GM12878 (cell line): ENCODE measurements around the gene ABI2. TPM values are rescaled to one million over a fixed set of nuclear protein-coding genes. Genes with fewer than 3 reads are reported as not detected.

Experiments used
- ATAC-seq: fragments of 200-7000 bp; cut with Tn5 transposase; 3 replicates; pipeline ENCODE4 v1.9.1; 2020; ENCODE audit warnings: mild to moderate bottlenecking, moderate library complexity
- BruUV-seq: library from RNA; stranded (reverse); fragments of 400-500 nt; replicated peaks from 2 replicates; lab custom pipeline; 2021; lab: Mats Ljungman, UMichigan
- CTCF ChIA-PET: fragments of 300-600 bp; sonication (Branson Sonifier 250); formaldehyde crosslinking; extraction: SDS; loops from one replicate; lab custom pipeline; 2021; ENCODE audit warnings: inconsistent platforms; lab: Yijun Ruan, JAX
- POLR2A ChIA-PET: fragments of 350-600 bp; formaldehyde crosslinking; extraction: SDS; loops from one replicate; lab custom pipeline; 2021; ENCODE audit warnings: inconsistent platforms; lab: Charles Lee
- RAD21 ChIA-PET: fragments of 300-600 bp; sonication (Branson Sonifier 250); formaldehyde crosslinking; loops from one replicate; lab custom pipeline; 2023; ENCODE audit warnings: antibody characterized with exemption; ENCODE audit not compliant: unreplicated experiment; lab: Charles Lee
- SMC1A ChIA-PET: fragments of 300-600 bp; sonication (Branson Sonifier 250); formaldehyde crosslinking; loops from one replicate; lab custom pipeline; 2023; ENCODE audit not compliant: unreplicated experiment, uncharacterized antibody; lab: Charles Lee
- DNase-seq: peaks from one replicate; pipeline ENCODE4 v3.0.0-alpha.2; 2011; ENCODE audit warnings: low read depth, low spot score
- FAIRE-seq: peaks from 3 replicates; lab custom pipeline; 2011; peaks lifted over from hg19 to GRCh38; lab: Jason Lieb, UNC
- H2AFZ ChIP-seq: 2 replicates; pipeline ENCODE4 v1.6.0; 2011; ENCODE audit warnings: low read depth, low read length, control low read depth; ENCODE audit not compliant: control insufficient read depth
- H3K27ac ChIP-seq: 2 replicates; pipeline ENCODE4 v1.5.1; 2011; ENCODE audit warnings: control low read depth; ENCODE audit not compliant: control insufficient read depth, insufficient read depth
- H3K27me3 ChIP-seq, 2 experiments: replicated peaks in 1 of 2; 2 replicates each; pipeline versions ENCODE4 v1.6.0 to v1.6.1; 2011; ENCODE audit warnings: low read length in 1 of 2; ENCODE audit not compliant: control insufficient read depth in 2 of 2, insufficient read depth in 2 of 2
- H3K36me3 ChIP-seq, 2 experiments: 2 replicates each; pipeline ENCODE4 v1.5.1; 2011; ENCODE audit warnings: low read length in 1 of 2; ENCODE audit not compliant: control insufficient read depth in 2 of 2, insufficient read depth in 2 of 2
- H3K4me1 ChIP-seq: 2 replicates; pipeline ENCODE4 v1.6.1; 2011; ENCODE audit warnings: mild to moderate bottlenecking, low read length, moderate library complexity, mixed read lengths; ENCODE audit not compliant: control insufficient read depth, insufficient read depth
- H3K4me2 ChIP-seq: 2 replicates; pipeline ENCODE4 v1.6.0; 2011; ENCODE audit warnings: control low read depth; ENCODE audit not compliant: control insufficient read depth, insufficient read depth
- H3K4me3 ChIP-seq: fragments of 200-600 bp; sonication (generic); 2 replicates; pipeline ENCODE4 v1.5.1; 2016
- H3K79me2 ChIP-seq: 2 replicates; pipeline ENCODE4 v1.6.0; 2011; ENCODE audit warnings: low read length; ENCODE audit not compliant: control insufficient read depth, insufficient read depth
- H3K9ac ChIP-seq: 2 replicates; pipeline ENCODE4 v1.8.0; 2011; ENCODE audit warnings: low read length, control low read depth, mixed read lengths; ENCODE audit not compliant: control insufficient read depth, insufficient read depth
- H3K9me3 ChIP-seq: replicated peaks from 3 replicates; pipeline ENCODE4 v1.5.1; 2011; ENCODE audit warnings: mild to moderate bottlenecking, low read length; ENCODE audit not compliant: control insufficient read depth, insufficient read depth
- H4K20me1 ChIP-seq: 2 replicates; pipeline ENCODE4 v1.6.0; 2011; ENCODE audit not compliant: control insufficient read depth, insufficient read depth
- CUX1 ChIP-seq: IDR thresholded peaks from 2 replicates; pipeline ENCODE4 v1.6.1; 2012; ENCODE audit warnings: improper control_type of control experiment, low read depth, low read length; ENCODE audit not compliant: insufficient replicate concordance
- JUNB ChIP-seq: IDR thresholded peaks from 2 replicates; pipeline ENCODE4 v1.6.1; 2016; ENCODE audit warnings: antibody characterized with exemption, mild to moderate bottlenecking
- MTA2 ChIP-seq: fragments of 450-650 bp; IDR thresholded peaks from 2 replicates; pipeline ENCODE4 v1.6.1; 2016; ENCODE audit warnings: low read depth, mild to moderate bottlenecking, moderate library complexity
- SIX5 ChIP-seq: IDR thresholded peaks from 2 replicates; pipeline ENCODE4 v1.6.1; 2011; ENCODE audit warnings: mild to moderate bottlenecking, low read depth, low read length, moderate library complexity; ENCODE audit not compliant: severe bottlenecking
- ZBTB11 ChIP-seq: fragments of 450-650 bp; formaldehyde crosslinking; IDR thresholded peaks from 2 replicates; pipeline ENCODE4 v1.5.0; 2022; ENCODE audit warnings: mild to moderate bottlenecking, missing genetic modification characterization
- ZNF274 ChIP-seq: IDR thresholded peaks from one replicate; pipeline ENCODE4 v1.8.0; 2011; ENCODE audit not compliant: insufficient read length, insufficient read depth
- WGBS: methylation state at CpG from one replicate; pipeline ENCODE4 v1.1.6; 2016; ENCODE audit warnings: low lambda C conversion rate; ENCODE audit not compliant: insufficient replicate concordance, insufficient coverage; ENCODE audit errors: missing lambda C conversion rate; 5-methylcytosine and 5-hydroxymethylcytosine counted together
- in situ Hi-C: fragments of 300-500 bp; cut with MboI; formaldehyde crosslinking; loops from 9 replicates; pipeline ENCODE4 v1.14.3; 2018; ENCODE audit warnings: mixed read lengths
- intact Hi-C: fragments of 100-400 bp; cut with micrococcal nuclease; formaldehyde crosslinking; loops from one replicate; pipeline ENCODE4 v1.14.2; 2022; ENCODE audit not compliant: unreplicated experiment
- polyA plus RNA-seq, 11 experiments: library from polyadenylated mRNA; depleted of rRNA in 4 of 11; unstranded in 6 of 11; stranded (reverse) in 5 of 11; fragments of >200 nt; fragmentation: Nextera tagmentation in 4 of 11; fragmentation: Illumina TruSeq in 1 of 11; extraction: Ambion mirVana in 4 of 11; extraction: Trizol in 1 of 11; gene quantifications; 1 replicate in 1 of 11; 2 replicates in 10 of 11; pipeline versions ENCODE4 v1.2.1 to v1.2.3, GENCODE V29; 2011 to 2016; ENCODE audit warnings: inconsistent platforms in 2 of 11, missing spikeins in 2 of 11, low read depth in 1 of 11
- total RNA-seq, 4 experiments: library from RNA; depleted of rRNA in 3 of 4; stranded (reverse); fragments of >200 nt in 3 of 4; fragmentation: Illumina TruSeq in 1 of 4; extraction: Trizol in 1 of 4; gene quantifications; 2 replicates each; pipeline versions ENCODE4 v1.2.1 to v1.2.3, GENCODE V29; 2013 to 2021

The ABI2 gene
- total and polyA plus RNA-seq, 10 of the 15 experiments (the other 5 are each of a cell fraction or from before 2014, with no cell fraction given) = 8.9 to 44.5 (median 30.3) TPM

GRCh38 chr2:203361922-203362321, 33.7 kb downstream of the ABI2 start (continued):
- TF ChIP-seq MTA2 = no peak
- TF ChIP-seq, all 136 proteins: peak for 0

- no peak for ATAC-seq
- RAD21 ChIA-PET = no interaction called here
- CTCF ChIA-PET = no interaction called here
- Histone ChIP-seq H3K4me1 (no peaks in the 10 kb centered on the region), H3K36me3 (peaks cover 0 to 4% of the 10 kb centered on the region in 2 experiments; a peak in 1 of 4 replicates), H2AFZ (no peak overlapping the region), H3K9me3 (no peaks in the 10 kb centered on the region; the same call in 2 of the 3 replicates), H3K9ac (no peak overlapping the region), H3K4me2 (no peak overlapping the region), H3K79me2 (peaks cover 2% of the 10 kb centered on the region), H3K27me3 (no peaks in the 10 kb centered on the region), H3K4me3 (no peak overlapping the region), H4K20me1 (no peaks in the 10 kb centered on the region), H3K27ac (no peak overlapping the region)
- SMC1A ChIA-PET = interaction anchor here (0.6 kb wide), 1 partner anchor 249 kb away, joined by 3 read pairs; no protein-coding TSS in a partner anchor
- POLR2A ChIA-PET = no interaction called here
- TF ChIP-seq JUNB (no peak), ZBTB11 (CRISPR knock-in tag) (no peak), ZNF274 (no peak), SIX5 (no peak), CUX1 (no peak)
- 68% methylated on average over 5 of the region's 5 CpGs for WGBS
- no peak for FAIRE-seq
- in situ Hi-C loops (no loop called here), intact Hi-C loops (no loop called here)
- DNase-seq = no peak
- no TSS peak for BruUV-seq
These were observed 38.7 kb downstream of the ABI2 start for GRCh38 chr2:203366639-203367466.
